Hematopoietic multipotent progenitor cell treated with erythropoietin and hydrocortisone succinate and interleukin-3 and kit ligand, for 8 days (in vitro differentiated cells): ENCODE data around the gene ST3GAL5.

Experiments
- DNase-seq: peaks from one replicate; pipeline ENCODE4 v3.0.0-alpha.2; 2015

Gene ST3GAL5

DNA sequence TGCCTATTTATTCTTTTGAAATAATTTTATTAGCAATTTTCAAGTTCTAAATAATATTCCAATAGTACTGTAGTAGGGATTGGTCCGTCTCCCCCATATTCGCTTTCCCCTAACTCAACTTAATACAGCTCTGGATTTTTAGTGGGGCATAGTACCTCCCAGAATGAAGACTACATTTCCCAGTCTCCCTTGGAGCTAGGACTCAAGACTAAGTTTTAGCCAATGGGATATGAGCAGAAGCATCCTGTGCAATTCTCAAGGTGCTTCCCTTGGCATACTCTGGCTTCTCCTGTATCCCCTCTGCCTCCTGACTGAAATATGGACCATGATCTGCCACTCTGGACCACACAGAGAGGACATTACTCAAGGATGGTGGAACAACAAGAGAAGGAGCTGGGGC is 24.1 kb downstream of the ST3GAL5 start:
- no peak for DNase-seq

DNA sequence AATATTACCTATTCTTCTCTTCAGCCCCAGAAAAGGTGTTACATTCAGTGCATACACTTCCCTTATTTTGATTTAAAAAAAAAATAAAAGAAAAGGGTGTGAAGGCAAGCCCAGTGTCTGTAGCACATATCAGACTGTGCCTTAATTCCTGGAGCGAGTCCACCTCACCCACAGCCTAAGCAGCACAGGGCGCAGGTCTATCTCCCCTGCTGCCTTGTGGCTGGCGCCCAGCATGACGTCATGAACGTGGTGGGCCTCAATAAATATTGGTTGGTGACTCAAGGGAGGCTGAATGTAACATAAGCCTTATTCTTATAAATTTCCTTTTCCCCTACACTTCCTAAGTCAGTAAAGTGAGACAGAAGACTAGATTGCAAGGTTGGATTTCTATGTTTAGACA is 26.4 kb downstream of the ST3GAL5 start:
- DNase-seq: no peak

DNA sequence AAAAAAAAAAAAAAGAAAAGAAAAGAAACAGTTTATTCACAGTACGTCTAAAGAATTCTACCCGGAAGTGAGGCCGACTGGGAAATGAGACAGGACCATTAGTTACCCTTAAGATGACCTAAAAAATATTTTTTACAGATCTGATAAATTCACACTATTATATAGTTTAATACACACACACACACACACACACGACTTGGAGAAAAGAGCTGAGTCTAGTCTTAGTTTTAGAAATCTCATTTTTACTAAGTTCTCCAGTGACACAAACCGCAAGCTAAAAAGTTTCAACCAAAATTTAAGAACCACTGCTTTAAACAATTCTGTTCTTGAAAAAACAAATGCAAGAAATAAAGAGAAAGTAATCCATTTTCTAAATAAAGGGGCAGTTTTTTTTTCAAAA is 27.1 kb downstream of the ST3GAL5 start:
- DNase-seq: no peak

DNA sequence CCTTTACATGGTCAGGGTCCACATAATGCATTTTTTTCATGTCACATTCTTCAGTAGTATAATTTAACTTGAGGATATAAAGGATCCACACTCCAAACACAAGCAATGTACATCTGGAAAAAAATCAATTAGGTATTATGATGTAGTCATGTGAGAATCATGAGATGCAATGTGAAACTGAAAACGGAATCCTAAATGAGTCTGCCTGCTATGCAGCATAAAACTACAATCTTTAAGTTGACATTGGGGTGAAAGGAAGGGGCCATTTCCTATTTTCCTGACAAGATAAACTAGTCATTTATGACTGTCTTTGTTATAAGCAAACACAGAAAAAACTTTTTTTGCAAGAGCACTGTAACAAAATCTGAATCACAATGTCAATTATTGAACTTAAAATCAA is 27.6 kb downstream of the ST3GAL5 start:
- no peak for DNase-seq

GRCh38 chr2:85858841-85859240 is 29.9 kb downstream of the ST3GAL5 start:
- no peak for DNase-seq

- no peak for DNase-seq
Measured at GRCh38 chr2:85854897-85855296, 33.9 kb downstream of the ST3GAL5 start.

- DNase-seq: no peak
Measured at GRCh38 chr2:85854166-85854509, 34.7 kb downstream of the ST3GAL5 start.

GRCh38 chr2:85853499-85854165 is 35.2 kb downstream of the ST3GAL5 start:
- DNase-seq: no peak

- no peak for DNase-seq
Measured at GRCh38 chr2:85852937-85853498, 35.8 kb downstream of the ST3GAL5 start.

- DNase-seq: no peak
Measured at GRCh38 chr2:85852152-85852840, 36.5 kb downstream of the ST3GAL5 start.

DNA sequence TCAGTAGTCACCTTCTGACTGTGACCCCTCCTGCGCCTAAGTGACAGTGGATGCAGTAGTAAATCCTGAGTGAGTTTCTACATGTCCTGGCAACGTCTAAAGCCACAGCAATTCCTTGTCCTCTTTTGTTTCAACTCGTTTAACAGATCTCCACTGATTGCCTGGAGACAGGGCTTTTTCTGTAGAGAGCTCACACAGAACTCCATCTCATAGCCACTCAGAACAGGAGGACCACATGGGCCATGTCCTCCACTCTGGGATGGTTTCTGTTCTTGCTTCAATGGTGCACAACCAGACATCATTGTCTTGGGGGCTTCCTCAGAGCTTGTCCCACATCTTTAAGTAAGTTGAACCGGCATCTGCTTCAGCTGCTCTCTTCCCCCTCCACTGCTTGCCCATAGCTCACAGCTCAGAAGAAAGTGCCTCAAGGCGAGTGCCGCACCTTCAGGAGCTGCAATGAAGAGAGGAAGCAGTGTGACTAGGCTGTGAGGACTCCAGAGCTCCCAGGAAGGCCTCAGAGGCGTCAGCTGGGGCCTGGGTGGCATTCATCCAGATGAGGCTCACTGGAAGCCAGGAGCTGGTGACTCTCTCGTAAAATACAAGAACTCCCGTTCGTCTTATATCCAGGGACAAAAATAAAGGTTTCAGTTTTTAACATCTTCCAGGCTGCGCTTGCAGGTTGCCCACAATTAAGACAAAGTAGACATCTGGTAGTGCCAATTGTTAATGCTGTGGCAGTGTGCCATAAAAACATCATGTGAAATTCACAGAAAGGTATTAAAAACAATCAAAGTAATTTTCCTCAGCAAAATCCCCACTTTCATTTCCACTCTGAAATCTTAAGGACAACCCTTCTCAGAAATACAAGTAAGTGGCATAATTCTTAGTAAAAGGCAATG is 37.3 kb downstream of the ST3GAL5 start:
- no peak for DNase-seq

- DNase-seq: no peak
Measured at GRCh38 chr2:85850451-85850850, 38.3 kb downstream of the ST3GAL5 start.

DNA sequence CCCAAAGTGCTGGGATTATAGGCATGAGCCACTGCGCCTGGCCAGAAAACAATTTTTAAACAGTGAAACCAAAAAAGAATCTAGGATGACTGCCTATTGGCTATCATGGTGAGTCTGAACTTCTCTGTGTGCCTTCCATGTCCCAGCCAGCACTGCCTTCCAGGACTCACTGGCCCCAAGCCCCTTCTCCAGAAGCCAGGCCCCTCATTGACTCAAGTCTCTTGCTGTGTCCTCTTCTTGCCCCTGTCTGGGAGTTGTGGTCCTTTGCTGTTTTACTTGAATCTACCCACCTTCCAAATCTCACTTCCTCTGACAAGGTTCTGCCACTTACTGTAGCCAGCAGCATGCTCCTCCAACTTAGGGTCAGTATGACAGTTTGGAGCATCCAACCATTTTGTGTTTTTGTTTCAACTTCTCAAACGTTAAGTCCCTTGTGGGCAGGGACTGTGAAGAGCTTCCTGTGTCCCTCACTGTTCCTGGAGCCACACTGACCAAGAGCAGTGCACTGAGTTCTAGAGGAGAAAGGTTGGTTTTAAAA is 41.7 kb downstream of the ST3GAL5 start:
- no peak for DNase-seq

- no peak for DNase-seq
Measured at GRCh38 chr2:85846411-85846810, 42.4 kb downstream of the ST3GAL5 start.

DNA sequence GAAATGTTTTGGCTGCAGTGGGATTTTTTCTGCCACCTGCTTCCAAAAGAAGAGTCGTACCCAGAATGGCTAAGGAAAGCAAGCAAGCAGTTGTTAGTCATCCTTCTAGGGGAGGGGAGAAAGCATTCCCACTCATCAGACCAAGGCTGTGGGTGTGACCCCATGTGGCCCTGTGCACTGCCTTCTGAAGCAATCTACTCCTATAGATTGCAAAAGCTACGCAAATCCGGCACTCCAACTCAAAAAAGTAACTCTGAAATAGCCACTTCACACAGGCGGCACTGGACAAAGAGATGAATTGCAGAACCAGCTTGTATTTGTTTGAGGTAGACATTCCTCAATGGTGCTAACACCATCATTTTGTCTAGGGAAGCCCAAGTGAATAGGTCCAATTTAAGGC is 44.3 kb downstream of the ST3GAL5 start:
- no peak for DNase-seq

GRCh38 chr2:85843543-85843942 is 45.2 kb downstream of the ST3GAL5 start:
- peak; percentile 42 for DNase-seq

GRCh38 chr2:85840091-85840490 is 48.7 kb downstream of the ST3GAL5 start:
- DNase-seq: no peak

GRCh38 chr2:85839461-85839860 is 49.3 kb downstream of the ST3GAL5 start:
- no peak for DNase-seq

DNA sequence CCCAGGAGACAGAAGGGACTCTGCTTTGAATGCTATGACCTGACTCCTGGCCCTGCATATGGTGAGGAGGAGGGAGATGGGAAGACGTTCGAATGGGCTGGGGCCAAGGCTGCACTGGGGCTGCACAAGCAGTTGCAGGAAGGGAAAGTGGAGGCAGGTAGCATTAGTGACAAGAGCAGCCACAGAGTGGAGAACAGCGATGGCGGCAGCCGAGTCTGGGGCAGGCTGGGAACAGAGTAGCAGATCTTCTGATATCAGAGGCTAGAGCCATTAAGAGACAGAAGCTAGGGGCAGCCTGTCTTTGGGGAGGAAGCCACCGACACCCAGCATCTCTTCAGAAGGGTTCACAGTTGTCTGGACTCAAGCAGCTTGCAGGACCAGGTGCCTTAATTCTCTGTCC is 50.1 kb downstream of the ST3GAL5 start:
- DNase-seq: no peak

DNA sequence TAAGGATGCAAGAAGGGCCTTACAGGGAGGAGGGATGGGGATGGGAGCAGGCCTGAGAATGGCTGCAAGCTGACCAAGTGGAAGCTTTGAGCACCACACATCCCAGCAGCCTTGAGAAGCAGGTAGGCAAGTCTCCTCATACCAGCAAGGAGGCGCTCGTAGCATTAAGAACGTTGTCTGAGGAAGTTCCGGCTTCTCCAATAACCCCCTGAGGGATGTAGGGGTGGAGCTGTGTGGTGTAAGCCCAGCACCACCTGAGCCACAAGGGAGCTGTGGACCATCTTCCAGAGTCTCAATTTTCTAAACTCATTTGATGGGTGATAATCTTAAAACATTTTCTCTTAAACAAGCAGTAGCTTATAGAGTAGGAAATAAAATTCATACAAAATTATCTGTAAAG is 50.6 kb downstream of the ST3GAL5 start:
- DNase-seq: no peak

GRCh38 chr2:85834466-85834865 is 54.3 kb downstream of the ST3GAL5 start:
- no peak for DNase-seq

- DNase-seq: no peak
Measured at GRCh38 chr2:85831735-85832134, 57.1 kb downstream of the ST3GAL5 start.

DNA sequence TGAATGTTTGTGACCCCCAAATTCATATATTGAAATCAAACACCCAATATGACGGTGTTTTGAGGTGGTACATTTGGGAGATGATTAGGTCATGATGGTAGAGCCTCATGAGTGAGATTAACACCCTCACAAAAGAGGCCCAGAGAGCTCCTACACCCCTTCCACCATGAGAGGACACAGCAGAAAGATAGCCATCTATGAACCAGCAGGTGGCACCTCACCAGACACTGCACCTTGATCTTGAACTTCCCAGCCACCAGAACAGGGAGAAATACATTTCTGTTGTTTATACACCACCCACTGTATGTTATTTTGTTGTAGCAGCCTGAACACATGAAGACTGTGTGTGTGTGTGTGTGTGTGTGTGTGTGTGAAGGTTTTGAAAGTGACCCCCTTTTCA is 58.1 kb downstream of the ST3GAL5 start:
- DNase-seq: no peak
